ENCODE data around the gene ZFP90. TPM values are rescaled to one million over a fixed set of nuclear protein-coding genes. Genes with fewer than 3 reads are reported as not detected.

The ZFP90 gene
- total RNA-seq, 5 donors from 2014 or later (not counting 1 experiment from before 2014, with no cell fraction given): 25.9 to 53.6 (median 46.7) TPM

DNA sequence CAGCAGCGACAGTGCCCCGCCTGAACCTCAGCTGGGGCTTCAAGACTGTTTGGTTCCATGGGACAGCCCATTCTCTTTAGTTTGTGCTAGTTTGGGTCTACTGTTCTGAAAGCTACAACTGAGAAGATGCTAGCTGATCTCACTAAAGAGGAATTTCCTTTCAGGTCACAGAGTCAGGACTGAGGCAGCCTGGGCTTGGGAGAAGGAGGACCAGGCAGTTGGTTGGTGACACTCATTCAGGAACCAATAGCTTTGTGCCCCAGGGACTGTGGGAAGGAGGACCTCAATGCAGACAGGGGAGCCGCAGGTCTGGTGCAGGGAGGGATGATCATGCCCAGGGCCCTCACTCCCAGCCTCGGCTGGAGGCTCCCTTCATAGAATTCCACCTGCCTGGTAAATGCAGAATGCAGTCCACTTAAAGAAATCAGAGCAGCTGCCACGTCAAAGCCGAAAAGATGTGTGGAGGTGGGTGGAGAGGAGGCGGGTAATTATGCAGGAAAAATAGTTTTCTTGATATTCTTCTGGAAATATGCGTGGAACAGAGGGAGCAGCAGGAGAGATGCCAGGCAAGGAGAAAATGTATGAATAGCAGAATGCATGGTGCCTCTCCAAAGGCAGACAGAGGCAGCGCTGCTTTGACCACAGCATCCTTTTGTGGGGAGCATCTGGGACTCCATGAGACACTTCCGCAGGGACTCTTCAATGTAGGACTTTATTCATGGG is 32.6 kb upstream of the ZFP90 start:
- H3K4me1 Mint-ChIP-seq: no peaks in the 10 kb centered on the region
- H3K36me3 Mint-ChIP-seq: no peaks in the 10 kb centered on the region
- Histone ChIP-seq H3K27me3 (replicated peaks in 1 of 2; ENCODE audit: control insufficient read depth in 2 of 2, extremely low read depth in 1 of 2, insufficient read depth in 2 of 2, low read length in 1 of 2) (peaks cover 0 to 20% of the 10 kb centered on the region in 2 experiments), H3K4me1 (ENCODE audit: control insufficient read depth in 1 of 2, extremely low read depth in 1 of 2, insufficient read depth in 2 of 2, low read length in 2 of 2) (peaks cover 0 to 9% of the 10 kb centered on the region in 2 experiments), H3K36me3 (ENCODE audit: control insufficient read depth in 2 of 2, extremely low read depth in 1 of 2, insufficient read depth in 1 of 2, low read length in 1 of 2) (no peaks in the 10 kb centered on the region), H3K9me3 (no peaks in the 10 kb centered on the region), H3K27ac (ENCODE audit: low read length) (no peak overlapping the region), H3K4me3 (ENCODE audit: control insufficient read depth in 1 of 2, extremely low read depth in 1 of 2, low read length in 1 of 2) (no peak overlapping the region)
- no peaks in the 10 kb centered on the region for H3K9me3 Mint-ChIP-seq
- no peak overlapping the region for H3K27ac Mint-ChIP-seq
- ChIA-PET POLR2A (no interaction called here), CTCF (no interaction called here)
- DNase-seq: no peak
- ATAC-seq (replicated peaks in 1 of 4): no peak
- WGBS (ENCODE audit: insufficient coverage): 82% methylated on average over 7 of the region's 10 CpGs
- peaks cover 0 to 7% of the 10 kb centered on the region in 2 donors for H3K27me3 Mint-ChIP-seq
- no peak overlapping the region for H3K4me3 Mint-ChIP-seq

DNA sequence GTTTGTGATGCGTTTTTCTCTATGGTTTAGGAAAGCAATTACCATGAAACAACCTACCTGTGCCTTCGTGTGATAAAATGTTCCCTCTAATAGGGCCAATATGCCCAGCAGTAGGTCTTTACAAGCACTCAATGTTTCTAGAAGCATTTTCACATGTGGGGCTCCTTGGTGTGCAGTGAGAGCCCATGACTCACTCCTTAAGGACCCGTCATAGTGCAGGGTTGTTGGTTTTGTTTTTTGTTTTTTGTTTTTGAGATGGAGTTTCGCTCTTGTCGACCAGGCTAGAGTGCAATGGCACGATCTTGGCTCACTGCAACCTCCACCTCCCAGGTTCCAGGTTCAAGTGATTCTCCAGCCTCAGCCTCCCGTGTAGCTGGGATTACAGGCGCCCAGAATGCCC is 31.1 kb upstream of the ZFP90 start:
- no peaks in the 10 kb centered on the region for H3K36me3 ChIP-seq (ENCODE audit: control insufficient read depth in 2 of 2, extremely low read depth in 1 of 2, insufficient read depth in 1 of 2, low read length in 1 of 2)
- no peak overlapping the region for H3K27ac ChIP-seq (ENCODE audit: low read length)
- CTCF ChIA-PET: no interaction called here
- peaks cover 0 to 20% of the 10 kb centered on the region in 2 experiments for H3K27me3 ChIP-seq (replicated peaks in 1 of 2; ENCODE audit: control insufficient read depth in 2 of 2, extremely low read depth in 1 of 2, insufficient read depth in 2 of 2, low read length in 1 of 2)
- Mint-ChIP-seq H3K4me1 (no peaks in the 10 kb centered on the region), H3K9me3 (no peaks in the 10 kb centered on the region), H3K36me3 (no peaks in the 10 kb centered on the region), H3K27me3 (peaks cover 0 to 7% of the 10 kb centered on the region in 2 donors), H3K27ac (no peak overlapping the region), H3K4me3 (no peak overlapping the region)
- ATAC-seq (replicated peaks in 1 of 4): no peak
- H3K4me3 ChIP-seq (ENCODE audit: control insufficient read depth in 1 of 2, extremely low read depth in 1 of 2, low read length in 1 of 2): no peak overlapping the region
- peaks cover 0 to 9% of the 10 kb centered on the region in 2 experiments for H3K4me1 ChIP-seq (ENCODE audit: control insufficient read depth in 1 of 2, extremely low read depth in 1 of 2, insufficient read depth in 2 of 2, low read length in 2 of 2)
- 92% methylated on average over 2 of the region's 8 CpGs for WGBS (ENCODE audit: insufficient coverage)
- no peak for DNase-seq
- POLR2A ChIA-PET: no interaction called here
- no peaks in the 10 kb centered on the region for H3K9me3 ChIP-seq

DNA sequence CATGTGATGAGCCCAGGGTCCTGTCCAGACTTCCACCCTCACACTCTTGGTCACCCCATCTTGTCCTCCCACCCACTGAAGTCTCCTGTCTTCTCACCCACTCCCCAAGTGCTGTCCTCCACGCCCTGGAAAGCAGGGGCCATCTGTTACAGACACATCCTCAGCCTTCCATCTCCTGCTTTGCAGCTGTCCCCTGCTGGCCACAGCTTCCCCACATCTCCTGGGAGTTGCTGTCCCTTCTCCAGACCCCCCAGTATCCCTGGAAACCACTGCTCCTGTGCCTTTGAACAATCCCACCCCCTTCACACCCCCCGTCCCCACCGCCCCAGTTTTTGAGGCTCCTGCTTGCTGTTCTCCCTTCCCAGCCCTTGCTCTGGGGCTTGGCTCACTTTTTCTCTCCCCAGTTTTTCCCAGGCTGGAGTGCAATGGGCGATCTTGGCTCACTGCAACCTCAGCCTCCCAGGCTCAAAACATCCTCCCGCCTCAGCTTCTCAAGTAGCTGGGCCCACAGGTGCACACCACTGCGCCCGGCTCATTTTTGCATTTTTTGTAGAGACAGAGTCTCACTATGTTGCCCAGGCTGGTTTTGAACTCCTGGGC is 30.4 kb upstream of the ZFP90 start:
- no peak overlapping the region for H3K4me3 Mint-ChIP-seq
- no peaks in the 10 kb centered on the region for H3K36me3 Mint-ChIP-seq
- CTCF ChIA-PET: interaction anchor here (0.6 to 3.7 kb wide), 2 partner anchors 113 kb away, joined by 4 to 29 read pairs; no protein-coding TSS in a partner anchor
- 89% methylated on average over 6 of the region's 7 CpGs for WGBS (ENCODE audit: insufficient coverage)
- peaks cover 0 to 7% of the 10 kb centered on the region in 2 donors for H3K27me3 Mint-ChIP-seq
- H3K9me3 Mint-ChIP-seq: no peaks in the 10 kb centered on the region
- POLR2A ChIA-PET: no interaction called here
- Histone ChIP-seq H3K4me1 (ENCODE audit: control insufficient read depth in 1 of 2, extremely low read depth in 1 of 2, insufficient read depth in 2 of 2, low read length in 2 of 2) (peaks cover 0 to 9% of the 10 kb centered on the region in 2 experiments), H3K36me3 (ENCODE audit: control insufficient read depth in 2 of 2, extremely low read depth in 1 of 2, insufficient read depth in 1 of 2, low read length in 1 of 2) (no peaks in the 10 kb centered on the region), H3K9me3 (no peaks in the 10 kb centered on the region), H3K27me3 (replicated peaks in 1 of 2; ENCODE audit: control insufficient read depth in 2 of 2, extremely low read depth in 1 of 2, insufficient read depth in 2 of 2, low read length in 1 of 2) (peaks cover 0 to 20% of the 10 kb centered on the region in 2 experiments), H3K4me3 (ENCODE audit: control insufficient read depth in 1 of 2, extremely low read depth in 1 of 2, low read length in 1 of 2) (no peak overlapping the region), H3K27ac (ENCODE audit: low read length) (no peak overlapping the region)
- ATAC-seq (replicated peaks in 1 of 4) (no peak), DNase-seq (no peak)
- no peaks in the 10 kb centered on the region for H3K4me1 Mint-ChIP-seq
- no peak overlapping the region for H3K27ac Mint-ChIP-seq

DNA sequence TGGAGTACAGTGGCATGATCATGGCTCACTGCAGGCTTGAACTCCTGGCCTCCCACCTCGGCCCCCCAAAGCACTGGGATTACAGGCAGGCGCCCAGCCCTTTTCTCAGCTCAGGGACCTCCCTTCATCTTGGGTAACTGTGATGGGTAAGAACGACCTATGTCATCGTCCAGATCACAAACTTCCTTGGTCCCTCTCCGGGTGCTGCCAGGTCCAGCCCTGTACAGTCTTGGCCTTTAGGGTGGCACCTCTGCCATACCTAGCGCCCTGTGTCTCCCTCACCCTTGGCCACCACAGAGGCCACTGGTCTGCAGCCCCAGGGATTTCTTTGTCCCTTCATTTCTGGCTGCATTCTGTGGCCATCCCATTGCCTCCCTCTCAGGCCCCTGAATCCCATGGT is 29.7 kb upstream of the ZFP90 start:
- Histone ChIP-seq H3K27ac (ENCODE audit: low read length) (no peak overlapping the region), H3K4me1 (ENCODE audit: control insufficient read depth in 1 of 2, extremely low read depth in 1 of 2, insufficient read depth in 2 of 2, low read length in 2 of 2) (peaks cover 0 to 9% of the 10 kb centered on the region in 2 experiments), H3K9me3 (no peaks in the 10 kb centered on the region), H3K36me3 (ENCODE audit: control insufficient read depth in 2 of 2, extremely low read depth in 1 of 2, insufficient read depth in 1 of 2, low read length in 1 of 2) (no peaks in the 10 kb centered on the region), H3K27me3 (replicated peaks in 1 of 2; ENCODE audit: control insufficient read depth in 2 of 2, extremely low read depth in 1 of 2, insufficient read depth in 2 of 2, low read length in 1 of 2) (peaks cover 0 to 20% of the 10 kb centered on the region in 2 experiments), H3K4me3 (ENCODE audit: control insufficient read depth in 1 of 2, extremely low read depth in 1 of 2, low read length in 1 of 2) (no peak overlapping the region)
- Mint-ChIP-seq H3K9me3 (no peaks in the 10 kb centered on the region), H3K4me1 (no peaks in the 10 kb centered on the region), H3K4me3 (no peak overlapping the region), H3K27me3 (peaks cover 0 to 7% of the 10 kb centered on the region in 2 donors), H3K36me3 (no peaks in the 10 kb centered on the region), H3K27ac (no peak overlapping the region)
- ATAC-seq (replicated peaks in 1 of 4) (no peak), DNase-seq (no peak)
- POLR2A ChIA-PET: no interaction called here
- CTCF ChIA-PET: interaction anchor here (0.6 to 3.7 kb wide), 7 partner anchors 11 to 115 kb away, joined by 3 to 29 read pairs (median 9); no protein-coding TSS in a partner anchor
- WGBS (ENCODE audit: insufficient coverage): 88% methylated on average over 6 of the region's 6 CpGs

DNA sequence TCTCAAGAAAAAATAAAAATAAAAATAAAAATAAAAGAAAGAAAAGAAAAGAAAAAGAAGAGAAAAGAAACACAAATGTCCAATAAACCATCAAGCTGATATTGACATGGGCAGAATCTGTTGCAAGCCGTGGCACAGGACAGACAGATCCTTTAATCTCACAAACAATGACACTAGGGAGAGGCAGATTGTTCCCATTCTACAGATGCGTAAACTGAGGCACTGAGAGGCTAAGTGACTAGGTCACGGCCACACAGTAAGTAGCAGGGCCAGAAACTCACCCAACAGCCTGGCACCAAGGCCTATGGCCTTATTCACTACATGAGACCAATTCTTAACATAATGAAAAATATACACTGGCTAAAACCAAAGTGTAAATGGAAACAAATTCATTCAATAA is 28.3 kb upstream of the ZFP90 start:
- no peak for DNase-seq
- H3K4me1 Mint-ChIP-seq: no peaks in the 10 kb centered on the region
- POLR2A ChIA-PET: no interaction called here
- H3K27ac ChIP-seq (ENCODE audit: low read length): no peak overlapping the region
- no peak overlapping the region for H3K4me3 ChIP-seq (ENCODE audit: control insufficient read depth in 1 of 2, extremely low read depth in 1 of 2, low read length in 1 of 2)
- H3K9me3 ChIP-seq: no peaks in the 10 kb centered on the region
- CTCF ChIA-PET: interaction anchor here (0.6 to 3.7 kb wide), 8 partner anchors 10 to 144 kb away, joined by 3 to 29 read pairs (median 9); no protein-coding TSS in a partner anchor
- H3K27ac Mint-ChIP-seq: no peak overlapping the region
- no peaks in the 10 kb centered on the region for H3K9me3 Mint-ChIP-seq
- H3K27me3 Mint-ChIP-seq: peaks cover 0 to 7% of the 10 kb centered on the region in 2 donors
- H3K4me3 Mint-ChIP-seq: no peak overlapping the region
- H3K4me1 ChIP-seq (ENCODE audit: control insufficient read depth in 1 of 2, extremely low read depth in 1 of 2, insufficient read depth in 2 of 2, low read length in 2 of 2): peaks cover 0 to 9% of the 10 kb centered on the region in 2 experiments
- peaks cover 0 to 17% of the 10 kb centered on the region in 2 experiments for H3K27me3 ChIP-seq (replicated peaks in 1 of 2; ENCODE audit: control insufficient read depth in 2 of 2, extremely low read depth in 1 of 2, insufficient read depth in 2 of 2, low read length in 1 of 2)
- ATAC-seq (replicated peaks in 1 of 4): no peak
- no peaks in the 10 kb centered on the region for H3K36me3 ChIP-seq (ENCODE audit: control insufficient read depth in 2 of 2, extremely low read depth in 1 of 2, insufficient read depth in 1 of 2, low read length in 1 of 2)
- H3K36me3 Mint-ChIP-seq: no peaks in the 10 kb centered on the region
- 100% methylated on average over 3 of the region's 3 CpGs for WGBS (ENCODE audit: insufficient coverage)

DNA sequence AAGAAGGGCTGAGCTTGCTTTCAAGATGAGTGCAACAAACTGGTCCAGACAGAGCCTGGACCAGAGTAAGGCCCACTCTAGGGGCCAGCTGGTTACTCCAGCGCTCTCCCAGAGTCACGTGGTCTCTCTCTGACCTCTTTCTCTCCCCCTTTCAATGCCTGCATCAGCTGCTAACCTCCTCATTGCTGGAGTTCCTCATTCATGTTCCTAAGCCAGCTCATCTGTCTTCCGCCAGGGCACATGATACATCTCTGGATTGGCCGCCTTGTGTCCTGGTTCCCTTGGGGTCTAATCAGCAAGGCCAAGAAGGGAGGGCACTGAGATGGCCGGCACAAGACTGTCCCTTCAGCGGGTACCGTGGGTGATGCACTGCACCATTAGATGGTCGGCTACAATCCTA is 26.9 kb upstream of the ZFP90 start:
- Mint-ChIP-seq H3K4me3 (no peak overlapping the region), H3K36me3 (no peaks in the 10 kb centered on the region), H3K9me3 (no peaks in the 10 kb centered on the region), H3K27ac (no peak overlapping the region), H3K4me1 (no peaks in the 10 kb centered on the region), H3K27me3 (peaks cover 0 to 2% of the 10 kb centered on the region in 2 donors)
- no peaks in the 10 kb centered on the region for H3K36me3 ChIP-seq (ENCODE audit: control insufficient read depth in 2 of 2, extremely low read depth in 1 of 2, insufficient read depth in 1 of 2, low read length in 1 of 2)
- H3K27ac ChIP-seq (ENCODE audit: low read length): no peak overlapping the region
- ChIA-PET POLR2A (interaction anchor here in 1 of 2 donors (0.6 kb wide), 1 partner anchor 63 kb away, joined by 4 read pairs; no protein-coding TSS in a partner anchor), CTCF (interaction anchor here (0.5 to 3.7 kb wide), 3 partner anchors 9 to 268 kb away, joined by 3 to 29 read pairs (median 4); no protein-coding TSS in a partner anchor)
- ATAC-seq (replicated peaks in 1 of 4) (no peak), DNase-seq (no peak)
- H3K9me3 ChIP-seq: no peaks in the 10 kb centered on the region
- peaks cover 0 to 9% of the 10 kb centered on the region in 2 experiments for H3K4me1 ChIP-seq (ENCODE audit: control insufficient read depth in 1 of 2, extremely low read depth in 1 of 2, insufficient read depth in 2 of 2, low read length in 2 of 2)
- no peak overlapping the region for H3K4me3 ChIP-seq (ENCODE audit: control insufficient read depth in 1 of 2, extremely low read depth in 1 of 2, low read length in 1 of 2)
- whole genome bisulfite sequencing (ENCODE audit: insufficient coverage): 71% methylated on average over 7 of the region's 8 CpGs
- peaks cover 0 to 12% of the 10 kb centered on the region in 2 experiments for H3K27me3 ChIP-seq (replicated peaks in 1 of 2; ENCODE audit: control insufficient read depth in 2 of 2, extremely low read depth in 1 of 2, insufficient read depth in 2 of 2, low read length in 1 of 2)
